Endothelial cell (in vitro differentiated cells): ENCODE measurements around the gene FMNL3. TPM values are rescaled to one million over a fixed set of nuclear protein-coding genes. Genes with fewer than 3 reads are reported as not detected.

Source experiments
- DNase-seq: peaks from one replicate; pipeline ENCODE4 v3.0.0; 2021; ENCODE audit warnings: low spot score
- H3K27ac Mint-ChIP-seq: one replicate; pipeline ENCODE4 v1.8.0; 2021; ENCODE audit warnings: mixed read lengths, inconsistent platforms; ENCODE audit not compliant: unreplicated experiment
- H3K27me3 Mint-ChIP-seq: one replicate; pipeline ENCODE4 v1.8.0; 2021; ENCODE audit warnings: mild to moderate bottlenecking, moderate library complexity, mixed read lengths, inconsistent platforms; ENCODE audit not compliant: unreplicated experiment
- H3K36me3 Mint-ChIP-seq: one replicate; pipeline ENCODE4 v1.8.0; 2021; ENCODE audit warnings: mild to moderate bottlenecking, low read depth, mixed read lengths, inconsistent platforms; ENCODE audit not compliant: unreplicated experiment
- H3K4me1 Mint-ChIP-seq: one replicate; pipeline ENCODE4 v1.8.0; 2021; ENCODE audit warnings: mild to moderate bottlenecking, mixed read lengths, inconsistent platforms; ENCODE audit not compliant: unreplicated experiment
- H3K4me3 Mint-ChIP-seq: one replicate; pipeline ENCODE4 v1.8.0; 2021; ENCODE audit warnings: mild to moderate bottlenecking, mixed read lengths, inconsistent platforms; ENCODE audit not compliant: unreplicated experiment
- H3K9me3 Mint-ChIP-seq: one replicate; pipeline ENCODE4 v1.8.0; 2021; ENCODE audit warnings: mixed read lengths, inconsistent platforms; ENCODE audit not compliant: unreplicated experiment
- total RNA-seq: library from RNA; stranded (reverse); fragmentation: NEBNext Ultra II Directional; extraction: Animal tissue kit (Norgen Biotek cat#: 25700); gene quantifications from one replicate; pipeline ENCODE4 v1.2.1, GENCODE V29; 2021; ENCODE audit not compliant: unreplicated experiment
- TF ChIP-seq, protein P1 (sequence below): fragments of 200-600 bp; sonication (generic); IDR thresholded peaks from one replicate; pipeline ENCODE4 v1.5.0; 2021; ENCODE audit warnings: antibody characterized with exemption; ENCODE audit not compliant: unreplicated experiment

The FMNL3 gene
- total RNA-seq, 1 donor from 2014 or later = 194 TPM

DNA sequence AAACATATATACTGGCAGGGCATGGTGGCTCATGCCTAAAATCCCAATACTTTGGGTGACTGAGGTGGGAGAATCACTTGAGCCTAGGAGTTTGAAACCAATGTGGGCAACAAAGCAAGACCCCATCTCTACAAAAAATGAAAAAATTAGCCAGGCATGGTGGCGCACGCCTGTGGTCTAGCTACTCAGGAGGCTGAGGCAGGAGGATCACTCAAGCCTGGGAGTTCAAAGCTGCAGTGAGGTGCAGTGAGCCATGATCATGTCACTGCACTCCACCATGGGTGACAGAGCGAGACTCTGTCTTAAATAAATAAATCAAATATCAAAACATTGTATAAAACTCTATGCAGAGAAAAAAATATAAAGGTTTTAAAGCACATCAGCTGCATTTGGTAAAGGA lies 5.2 kb downstream of the FMNL3 start:
- H3K4me1 Mint-ChIP-seq = peaks cover 78% of the 10 kb centered on the region
- no peak overlapping the region for H3K4me3 Mint-ChIP-seq
- TF ChIP-seq, protein P1, sequence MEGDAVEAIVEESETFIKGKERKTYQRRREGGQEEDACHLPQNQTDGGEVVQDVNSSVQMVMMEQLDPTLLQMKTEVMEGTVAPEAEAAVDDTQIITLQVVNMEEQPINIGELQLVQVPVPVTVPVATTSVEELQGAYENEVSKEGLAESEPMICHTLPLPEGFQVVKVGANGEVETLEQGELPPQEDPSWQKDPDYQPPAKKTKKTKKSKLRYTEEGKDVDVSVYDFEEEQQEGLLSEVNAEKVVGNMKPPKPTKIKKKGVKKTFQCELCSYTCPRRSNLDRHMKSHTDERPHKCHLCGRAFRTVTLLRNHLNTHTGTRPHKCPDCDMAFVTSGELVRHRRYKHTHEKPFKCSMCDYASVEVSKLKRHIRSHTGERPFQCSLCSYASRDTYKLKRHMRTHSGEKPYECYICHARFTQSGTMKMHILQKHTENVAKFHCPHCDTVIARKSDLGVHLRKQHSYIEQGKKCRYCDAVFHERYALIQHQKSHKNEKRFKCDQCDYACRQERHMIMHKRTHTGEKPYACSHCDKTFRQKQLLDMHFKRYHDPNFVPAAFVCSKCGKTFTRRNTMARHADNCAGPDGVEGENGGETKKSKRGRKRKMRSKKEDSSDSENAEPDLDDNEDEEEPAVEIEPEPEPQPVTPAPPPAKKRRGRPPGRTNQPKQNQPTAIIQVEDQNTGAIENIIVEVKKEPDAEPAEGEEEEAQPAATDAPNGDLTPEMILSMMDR = no peak
- H3K27me3 Mint-ChIP-seq = peaks cover 5% of the 10 kb centered on the region
- peaks cover 10% of the 10 kb centered on the region for H3K36me3 Mint-ChIP-seq
- DNase-seq = no peak
- H3K9me3 Mint-ChIP-seq = no peaks in the 10 kb centered on the region
- peak overlapping the region; percentile 63 for H3K27ac Mint-ChIP-seq

DNA sequence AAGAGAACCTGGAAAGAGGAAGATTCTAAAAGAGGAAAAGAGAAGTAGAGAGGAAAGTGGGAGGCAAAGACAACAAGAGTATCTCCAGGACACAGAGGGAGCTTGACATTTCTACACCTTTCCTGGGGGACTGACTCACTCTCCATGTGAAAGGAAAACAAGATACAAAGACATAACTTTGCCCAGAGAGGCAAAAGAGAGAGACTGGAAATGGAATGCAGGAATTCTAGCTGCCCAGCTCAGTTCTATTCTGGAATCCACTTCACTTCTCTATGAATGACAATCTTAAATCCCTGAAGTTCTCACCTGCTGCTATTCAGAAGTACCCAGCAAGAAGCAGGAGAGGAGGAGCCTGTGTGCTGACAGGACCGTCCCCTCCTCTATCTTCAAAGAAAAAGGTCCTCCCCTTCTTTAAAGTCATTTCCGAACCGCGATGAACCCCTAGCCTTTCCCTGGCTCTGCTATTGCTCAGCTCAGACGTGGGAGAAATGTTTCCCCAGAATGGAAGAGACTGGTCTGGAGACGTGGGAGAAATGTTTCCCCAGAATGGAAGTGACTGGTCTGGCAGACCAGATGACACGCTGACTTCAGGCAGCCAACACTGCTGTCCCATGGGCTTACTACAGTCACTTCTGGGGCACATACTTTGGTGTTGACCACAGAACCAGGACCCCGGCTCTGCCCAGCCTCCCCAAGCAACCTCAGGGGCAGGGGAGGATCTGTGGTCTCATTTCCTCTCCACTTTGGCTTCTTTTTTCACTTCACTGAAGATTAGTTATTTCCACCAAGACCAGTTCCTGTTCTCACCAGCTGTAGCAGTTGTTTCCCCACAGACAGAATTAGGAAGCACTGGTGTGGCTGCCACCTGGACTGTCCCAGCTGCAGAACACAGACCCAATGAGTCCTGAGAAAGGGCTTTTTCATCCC lies 8.3 kb downstream of the FMNL3 start:
- Mint-ChIP-seq H3K36me3 (no peaks in the 10 kb centered on the region), H3K4me3 (peak overlapping the region; percentile 65), H3K27ac (peak overlapping the region; percentile 99), H3K9me3 (no peaks in the 10 kb centered on the region), H3K4me1 (peaks cover 79% of the 10 kb centered on the region), H3K27me3 (no peaks in the 10 kb centered on the region)
- DNase-seq = peak; percentile 46
- TF ChIP-seq, protein P1 = no peak

DNA sequence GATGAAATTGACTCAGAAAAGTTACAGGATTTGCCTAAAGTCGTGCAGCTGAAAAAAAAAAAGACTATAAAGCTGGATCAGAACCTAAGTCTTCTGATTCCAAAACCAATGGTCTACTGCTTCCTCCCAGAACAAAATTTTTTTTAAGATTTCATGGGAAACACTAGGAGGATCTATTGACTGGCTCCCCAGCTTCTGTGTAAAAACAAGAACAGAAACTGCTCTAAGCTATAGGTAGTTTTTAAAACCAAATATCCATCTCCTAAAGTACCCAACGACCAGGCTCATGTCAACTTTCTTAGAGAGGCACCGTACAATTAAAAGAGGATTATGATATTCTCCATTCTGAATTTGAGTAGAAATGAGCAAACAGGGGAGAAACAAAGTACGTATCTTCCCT lies 9.4 kb downstream of the FMNL3 start:
- TF ChIP-seq, protein P1 = no peak
- H3K27ac Mint-ChIP-seq = peak overlapping the region; percentile 99
- H3K9me3 Mint-ChIP-seq = no peaks in the 10 kb centered on the region
- peaks cover 4% of the 10 kb centered on the region for H3K36me3 Mint-ChIP-seq
- H3K27me3 Mint-ChIP-seq = no peaks in the 10 kb centered on the region
- DNase-seq = no peak
- H3K4me3 Mint-ChIP-seq = peak overlapping the region; percentile 65
- peaks cover 73% of the 10 kb centered on the region for H3K4me1 Mint-ChIP-seq

DNA sequence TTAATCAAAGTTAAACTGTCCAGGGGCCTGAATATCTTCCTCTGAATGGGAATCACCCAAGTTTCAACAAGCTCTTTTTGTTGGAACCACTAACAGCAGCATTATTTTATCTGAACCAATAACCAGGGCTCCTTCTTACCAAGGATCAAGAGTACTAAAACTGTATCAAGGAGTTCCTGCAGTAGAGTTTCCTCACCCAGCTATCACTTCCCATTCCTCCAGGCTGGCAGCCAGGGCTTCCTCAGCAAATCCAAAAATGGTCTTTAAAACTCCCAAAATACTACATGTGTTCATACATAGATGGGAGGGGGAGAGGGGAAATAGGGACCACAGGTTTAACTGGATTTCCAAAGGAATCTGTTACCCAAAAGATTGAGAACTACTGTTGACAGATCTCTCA lies 10.5 kb downstream of the FMNL3 start:
- peak overlapping the region; percentile 62 for H3K4me3 Mint-ChIP-seq
- H3K27ac Mint-ChIP-seq = peak overlapping the region; percentile 94

More for the DNA sequence above, 10.5 kb downstream of the FMNL3 start:
- H3K4me1 Mint-ChIP-seq = peaks cover 68% of the 10 kb centered on the region
- TF ChIP-seq, protein P1 = no peak
- DNase-seq = no peak
- H3K36me3 Mint-ChIP-seq = peaks cover 9% of the 10 kb centered on the region
- no peaks in the 10 kb centered on the region for H3K9me3 Mint-ChIP-seq
- no peaks in the 10 kb centered on the region for H3K27me3 Mint-ChIP-seq
